HEK293T (cell line): ENCODE measurements around the gene SPTLC3.

ENCODE experiments used
- CTBP1 ChIP-seq: fragments of 450-650 bp; IDR thresholded peaks from 2 replicates; pipeline ENCODE4 v1.6.1; 2016; ENCODE audit warnings: borderline replicate concordance
- FOXK2 ChIP-seq: fragments of 450-650 bp; IDR thresholded peaks from 2 replicates; pipeline ENCODE4 v1.6.1; 2016; ENCODE audit warnings: mild to moderate bottlenecking

DNA sequence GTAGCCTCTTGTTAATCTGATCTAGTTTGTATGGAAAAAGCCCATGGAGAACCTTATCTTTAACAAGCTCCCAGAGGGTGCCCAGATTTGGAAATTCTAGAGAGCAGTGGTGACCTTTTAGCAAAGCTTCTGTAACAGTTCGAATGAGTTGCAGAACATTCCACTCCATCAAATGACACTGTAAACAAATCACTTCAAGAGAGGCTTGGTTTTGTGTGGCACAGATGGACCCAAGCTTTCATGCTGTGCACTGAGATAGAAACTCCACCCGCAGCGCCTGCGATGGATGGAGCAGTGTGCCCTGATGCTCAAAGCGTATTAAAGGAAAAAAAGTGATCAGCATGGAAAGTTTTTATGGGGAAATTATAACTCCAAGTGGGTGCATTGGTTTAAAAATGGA, 157.2 kb downstream of the SPTLC3 start:
- no peak for TF ChIP-seq CTBP1
- TF ChIP-seq FOXK2 = no peak
